ENCODE measurements around the gene MMP24OS. TPM values are rescaled to one million over a fixed set of nuclear protein-coding genes. Genes with fewer than 3 reads are reported as not detected.
A peak's percentile ranks its signal among the peaks of the same experiment; 100 is the strongest.

MMP24OS gene
- total and polyA plus RNA-seq, 2 donors (not counting 1 experiment from before 2014, with no cell fraction given), result 30.1 to 44.1 TPM

- Histone ChIP-seq H3K9ac (ENCODE audit: insufficient read depth, low read length) (no peak overlapping the region), H3K9me3 (ENCODE audit: control insufficient read depth, insufficient read depth, low read depth, low read length) (no peaks in the 10 kb centered on the region), H2AFZ (ENCODE audit: low read length) (no peak overlapping the region), H3K79me2 (ENCODE audit: control insufficient read depth, insufficient read depth, low read length) (no peaks in the 10 kb centered on the region), H3K4me1 (ENCODE audit: control insufficient read depth, extremely low read depth, insufficient read depth, low read length) (peaks cover 50% of the 10 kb centered on the region), H3K27me3 (ENCODE audit: control insufficient read depth, insufficient read depth, low read length) (no peaks in the 10 kb centered on the region), H4K20me1 (ENCODE audit: control insufficient read depth, extremely low read depth, insufficient read depth, low read length) (no peaks in the 10 kb centered on the region), H3K27ac (ENCODE audit: insufficient read depth, low read length) (peak overlapping the region; percentile 31), H3K4me3 (replicated peaks in 1 of 4; ENCODE audit: control extremely low read depth in 1 of 4, insufficient read depth in 1 of 4, low read depth in 3 of 4, low read length in 4 of 4) (no peak overlapping the region), H3K36me3 (ENCODE audit: control insufficient read depth, insufficient read depth, low read length) (no peaks in the 10 kb centered on the region), H3K4me2 (ENCODE audit: extremely low read depth, insufficient read depth, low read length) (no peak overlapping the region)
- TF ChIP-seq, protein P1, sequence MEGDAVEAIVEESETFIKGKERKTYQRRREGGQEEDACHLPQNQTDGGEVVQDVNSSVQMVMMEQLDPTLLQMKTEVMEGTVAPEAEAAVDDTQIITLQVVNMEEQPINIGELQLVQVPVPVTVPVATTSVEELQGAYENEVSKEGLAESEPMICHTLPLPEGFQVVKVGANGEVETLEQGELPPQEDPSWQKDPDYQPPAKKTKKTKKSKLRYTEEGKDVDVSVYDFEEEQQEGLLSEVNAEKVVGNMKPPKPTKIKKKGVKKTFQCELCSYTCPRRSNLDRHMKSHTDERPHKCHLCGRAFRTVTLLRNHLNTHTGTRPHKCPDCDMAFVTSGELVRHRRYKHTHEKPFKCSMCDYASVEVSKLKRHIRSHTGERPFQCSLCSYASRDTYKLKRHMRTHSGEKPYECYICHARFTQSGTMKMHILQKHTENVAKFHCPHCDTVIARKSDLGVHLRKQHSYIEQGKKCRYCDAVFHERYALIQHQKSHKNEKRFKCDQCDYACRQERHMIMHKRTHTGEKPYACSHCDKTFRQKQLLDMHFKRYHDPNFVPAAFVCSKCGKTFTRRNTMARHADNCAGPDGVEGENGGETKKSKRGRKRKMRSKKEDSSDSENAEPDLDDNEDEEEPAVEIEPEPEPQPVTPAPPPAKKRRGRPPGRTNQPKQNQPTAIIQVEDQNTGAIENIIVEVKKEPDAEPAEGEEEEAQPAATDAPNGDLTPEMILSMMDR (conservative IDR thresholded peaks at IDR 0.05 in 1 of 2, IDR thresholded peaks at IDR 0.05 in 1 of 2; ENCODE audit: low read depth in 1 of 2, low read length in 2 of 2), result no peak
- TF ChIP-seq EZH2 (IDR thresholded peaks at IDR 0.05; ENCODE audit: low read length, missing control alignments), result no peak
- peak in 1 of 2 donors; percentile 66 for DNase-seq (ENCODE audit: low read depth in 2 of 2)
These were observed 37.1 kb upstream of the MMP24OS start for GRCh38 chr20:35314816-35315631.

- no peak for TF ChIP-seq EZH2 (IDR thresholded peaks at IDR 0.05; ENCODE audit: low read length, missing control alignments)
- TF ChIP-seq, protein P1 (conservative IDR thresholded peaks at IDR 0.05 in 1 of 2, IDR thresholded peaks at IDR 0.05 in 1 of 2; ENCODE audit: low read depth in 1 of 2, low read length in 2 of 2), result no peak
- peak; percentile 90 to 96 for DNase-seq (ENCODE audit: low read depth in 2 of 2)
- no peaks in the 10 kb centered on the region for H3K79me2 ChIP-seq (ENCODE audit: control insufficient read depth, insufficient read depth, low read length)
- no peak overlapping the region for H2AFZ ChIP-seq (ENCODE audit: low read length)
- H3K36me3 ChIP-seq (ENCODE audit: control insufficient read depth, insufficient read depth, low read length), result no peaks in the 10 kb centered on the region
- H3K9ac ChIP-seq (ENCODE audit: insufficient read depth, low read length), result no peak overlapping the region
- peak overlapping the region; percentile 68 for H3K27ac ChIP-seq (ENCODE audit: insufficient read depth, low read length)
- no peaks in the 10 kb centered on the region for H3K9me3 ChIP-seq (ENCODE audit: control insufficient read depth, insufficient read depth, low read depth, low read length)
- peak overlapping the region; percentile 1 for H3K4me2 ChIP-seq (ENCODE audit: extremely low read depth, insufficient read depth, low read length)
- no peaks in the 10 kb centered on the region for H3K27me3 ChIP-seq (ENCODE audit: control insufficient read depth, insufficient read depth, low read length)
- no peaks in the 10 kb centered on the region for H4K20me1 ChIP-seq (ENCODE audit: control insufficient read depth, extremely low read depth, insufficient read depth, low read length)
- no peak overlapping the region for H3K4me3 ChIP-seq (replicated peaks in 1 of 4; ENCODE audit: control extremely low read depth in 1 of 4, insufficient read depth in 1 of 4, low read depth in 3 of 4, low read length in 4 of 4)
- peaks cover 51% of the 10 kb centered on the region for H3K4me1 ChIP-seq (ENCODE audit: control insufficient read depth, extremely low read depth, insufficient read depth, low read length)
These were observed 34.4 kb upstream of the MMP24OS start for GRCh38 chr20:35312318-35312717.

GRCh38 chr20:35311822-35312221, 33.9 kb upstream of the MMP24OS start:
- TF ChIP-seq, protein P1 (conservative IDR thresholded peaks at IDR 0.05 in 1 of 2, IDR thresholded peaks at IDR 0.05 in 1 of 2; ENCODE audit: low read depth in 1 of 2, low read length in 2 of 2), result no peak
- no peak for TF ChIP-seq EZH2 (IDR thresholded peaks at IDR 0.05; ENCODE audit: low read length, missing control alignments)
- no peak overlapping the region for H3K9ac ChIP-seq (ENCODE audit: insufficient read depth, low read length)

More at GRCh38 chr20:35311822-35312221, 33.9 kb upstream of the MMP24OS start:
- Histone ChIP-seq H2AFZ (ENCODE audit: low read length) (no peak overlapping the region), H3K27me3 (ENCODE audit: control insufficient read depth, insufficient read depth, low read length) (no peaks in the 10 kb centered on the region), H4K20me1 (ENCODE audit: control insufficient read depth, extremely low read depth, insufficient read depth, low read length) (no peaks in the 10 kb centered on the region), H3K36me3 (ENCODE audit: control insufficient read depth, insufficient read depth, low read length) (no peaks in the 10 kb centered on the region), H3K4me1 (ENCODE audit: control insufficient read depth, extremely low read depth, insufficient read depth, low read length) (peaks cover 54% of the 10 kb centered on the region), H3K4me2 (ENCODE audit: extremely low read depth, insufficient read depth, low read length) (no peak overlapping the region), H3K9me3 (ENCODE audit: control insufficient read depth, insufficient read depth, low read depth, low read length) (no peaks in the 10 kb centered on the region), H3K79me2 (ENCODE audit: control insufficient read depth, insufficient read depth, low read length) (no peaks in the 10 kb centered on the region), H3K4me3 (replicated peaks in 1 of 4; ENCODE audit: control extremely low read depth in 1 of 4, insufficient read depth in 1 of 4, low read depth in 3 of 4, low read length in 4 of 4) (no peak overlapping the region), H3K27ac (ENCODE audit: insufficient read depth, low read length) (peak overlapping the region; percentile 41)
- no peak for DNase-seq (ENCODE audit: low read depth in 2 of 2)
